NB4 (cell line): Measurements from ENCODE around the gene TTYH1.

Experiments used
- DNase-seq: peaks from one replicate; pipeline ENCODE4 v3.0.0; 2010; ENCODE audit warnings: low read depth
- H3K4me3 ChIP-seq: one replicate; pipeline ENCODE4 v1.5.1; 2011; ENCODE audit warnings: mild to moderate bottlenecking, low read depth, low read length, moderate library complexity
- MYC ChIP-seq: IDR thresholded peaks from 2 replicates; pipeline ENCODE4 v1.6.1; 2011; ENCODE audit warnings: low read depth, low read length
- POLR2A ChIP-seq: IDR thresholded peaks from 2 replicates; pipeline ENCODE4 v1.6.1; 2011; ENCODE audit warnings: mild to moderate bottlenecking; ENCODE audit not compliant: insufficient read length; ENCODE audit errors: extremely low read depth
- TF ChIP-seq, protein P1 (sequence below): IDR thresholded peaks from 2 replicates; pipeline ENCODE4 v1.6.1; 2011; ENCODE audit warnings: low read depth, low read length
- TF ChIP-seq, protein P2 (sequence below): IDR thresholded peaks from one replicate; pipeline ENCODE4 v1.5.1; 2012; ENCODE audit warnings: low read depth, low read length

The TTYH1 gene

DNA sequence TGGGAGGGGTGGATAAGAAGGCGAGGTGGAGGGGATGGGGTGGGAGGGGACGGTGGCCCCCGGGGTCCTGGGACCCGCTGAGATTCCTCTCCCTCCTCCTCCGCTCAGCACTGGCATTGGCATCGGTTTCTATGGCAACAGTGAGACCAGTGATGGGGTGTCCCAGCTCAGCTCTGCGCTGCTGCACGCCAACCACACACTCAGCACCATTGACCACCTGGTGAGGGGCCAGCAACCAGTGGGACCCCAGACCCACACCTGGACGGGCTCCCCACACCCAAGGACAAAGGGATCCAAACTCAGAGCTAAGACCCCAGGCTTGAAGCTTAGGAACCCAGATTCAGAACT is 5.9 kb downstream of the TTYH1 start:
- H3K4me3 ChIP-seq, result no peak overlapping the region
- TF ChIP-seq, protein P1, sequence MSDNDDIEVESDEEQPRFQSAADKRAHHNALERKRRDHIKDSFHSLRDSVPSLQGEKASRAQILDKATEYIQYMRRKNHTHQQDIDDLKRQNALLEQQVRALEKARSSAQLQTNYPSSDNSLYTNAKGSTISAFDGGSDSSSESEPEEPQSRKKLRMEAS, result no peak
- TF ChIP-seq POLR2A, result no peak
- DNase-seq, result no peak

DNA sequence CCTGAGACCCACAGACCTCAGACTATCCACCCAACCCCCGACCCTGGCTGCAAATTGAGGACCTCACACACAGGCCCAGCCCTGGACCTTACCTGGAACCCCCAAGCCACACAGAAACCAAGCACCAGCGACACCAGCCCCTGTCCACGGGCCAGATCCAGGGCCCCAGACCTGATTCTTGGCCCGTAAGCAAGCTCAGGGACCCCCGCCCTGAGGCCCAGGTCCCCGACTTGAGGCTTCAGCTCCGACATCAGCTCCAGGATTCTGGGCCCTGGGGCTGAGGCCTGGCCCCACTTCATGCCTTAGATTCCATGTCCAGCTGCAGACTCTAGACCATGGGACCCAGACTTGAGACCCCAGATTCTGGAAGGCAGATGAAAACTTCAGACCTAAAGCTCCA is 6.3 kb downstream of the TTYH1 start:
- H3K4me3 ChIP-seq, result no peak overlapping the region
- DNase-seq, result no peak
- TF ChIP-seq POLR2A, result no peak
- TF ChIP-seq, protein P1, result no peak
- TF ChIP-seq MYC, result no peak
- TF ChIP-seq, protein P2, sequence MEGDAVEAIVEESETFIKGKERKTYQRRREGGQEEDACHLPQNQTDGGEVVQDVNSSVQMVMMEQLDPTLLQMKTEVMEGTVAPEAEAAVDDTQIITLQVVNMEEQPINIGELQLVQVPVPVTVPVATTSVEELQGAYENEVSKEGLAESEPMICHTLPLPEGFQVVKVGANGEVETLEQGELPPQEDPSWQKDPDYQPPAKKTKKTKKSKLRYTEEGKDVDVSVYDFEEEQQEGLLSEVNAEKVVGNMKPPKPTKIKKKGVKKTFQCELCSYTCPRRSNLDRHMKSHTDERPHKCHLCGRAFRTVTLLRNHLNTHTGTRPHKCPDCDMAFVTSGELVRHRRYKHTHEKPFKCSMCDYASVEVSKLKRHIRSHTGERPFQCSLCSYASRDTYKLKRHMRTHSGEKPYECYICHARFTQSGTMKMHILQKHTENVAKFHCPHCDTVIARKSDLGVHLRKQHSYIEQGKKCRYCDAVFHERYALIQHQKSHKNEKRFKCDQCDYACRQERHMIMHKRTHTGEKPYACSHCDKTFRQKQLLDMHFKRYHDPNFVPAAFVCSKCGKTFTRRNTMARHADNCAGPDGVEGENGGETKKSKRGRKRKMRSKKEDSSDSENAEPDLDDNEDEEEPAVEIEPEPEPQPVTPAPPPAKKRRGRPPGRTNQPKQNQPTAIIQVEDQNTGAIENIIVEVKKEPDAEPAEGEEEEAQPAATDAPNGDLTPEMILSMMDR, result no peak

DNA sequence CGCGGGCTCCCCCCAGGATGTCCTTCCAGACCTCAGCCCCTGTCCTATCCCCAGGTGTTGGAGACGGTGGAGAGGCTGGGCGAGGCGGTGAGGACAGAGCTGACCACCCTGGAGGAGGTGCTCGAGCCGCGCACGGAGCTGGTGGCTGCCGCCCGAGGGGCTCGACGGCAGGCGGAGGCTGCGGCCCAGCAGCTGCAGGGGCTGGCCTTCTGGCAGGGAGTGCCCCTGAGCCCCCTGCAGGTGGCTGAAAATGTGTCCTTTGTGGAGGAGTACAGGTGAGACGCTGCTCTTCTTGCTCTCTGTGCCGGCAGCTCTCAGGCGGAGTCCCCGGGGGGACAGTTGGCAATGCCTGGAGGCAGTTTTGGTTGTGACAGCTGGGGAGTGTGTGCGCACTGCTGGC is 6.9 kb downstream of the TTYH1 start:
- no peak for TF ChIP-seq POLR2A
- TF ChIP-seq, protein P1, result no peak
- TF ChIP-seq, protein P2, result no peak
- no peak for TF ChIP-seq MYC
- no peak for DNase-seq
- H3K4me3 ChIP-seq, result no peak overlapping the region

DNA sequence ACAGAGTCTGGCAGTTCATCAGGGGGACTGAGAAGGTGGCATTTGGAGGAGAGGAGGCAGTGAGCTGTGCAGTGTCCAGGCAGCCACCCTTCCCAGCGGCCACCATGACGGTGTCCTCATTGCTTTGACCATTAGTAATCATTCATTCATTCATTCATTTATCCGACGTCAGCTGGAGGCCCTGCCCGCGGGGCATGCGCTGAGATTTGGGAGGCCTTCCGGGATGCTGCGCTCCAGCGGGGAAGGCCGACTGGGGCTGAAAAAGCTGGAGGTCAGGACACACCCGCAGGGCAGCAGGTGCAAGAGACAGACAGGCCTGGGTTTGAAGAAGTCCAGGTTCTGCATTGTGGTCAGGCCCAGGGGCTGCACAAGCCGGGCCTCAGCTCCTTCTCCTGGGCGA is 8.9 kb downstream of the TTYH1 start:
- H3K4me3 ChIP-seq, result no peak overlapping the region
- no peak for DNase-seq
- TF ChIP-seq POLR2A, result no peak
- no peak for TF ChIP-seq MYC
- TF ChIP-seq, protein P2, result no peak
- TF ChIP-seq, protein P1, result no peak

DNA sequence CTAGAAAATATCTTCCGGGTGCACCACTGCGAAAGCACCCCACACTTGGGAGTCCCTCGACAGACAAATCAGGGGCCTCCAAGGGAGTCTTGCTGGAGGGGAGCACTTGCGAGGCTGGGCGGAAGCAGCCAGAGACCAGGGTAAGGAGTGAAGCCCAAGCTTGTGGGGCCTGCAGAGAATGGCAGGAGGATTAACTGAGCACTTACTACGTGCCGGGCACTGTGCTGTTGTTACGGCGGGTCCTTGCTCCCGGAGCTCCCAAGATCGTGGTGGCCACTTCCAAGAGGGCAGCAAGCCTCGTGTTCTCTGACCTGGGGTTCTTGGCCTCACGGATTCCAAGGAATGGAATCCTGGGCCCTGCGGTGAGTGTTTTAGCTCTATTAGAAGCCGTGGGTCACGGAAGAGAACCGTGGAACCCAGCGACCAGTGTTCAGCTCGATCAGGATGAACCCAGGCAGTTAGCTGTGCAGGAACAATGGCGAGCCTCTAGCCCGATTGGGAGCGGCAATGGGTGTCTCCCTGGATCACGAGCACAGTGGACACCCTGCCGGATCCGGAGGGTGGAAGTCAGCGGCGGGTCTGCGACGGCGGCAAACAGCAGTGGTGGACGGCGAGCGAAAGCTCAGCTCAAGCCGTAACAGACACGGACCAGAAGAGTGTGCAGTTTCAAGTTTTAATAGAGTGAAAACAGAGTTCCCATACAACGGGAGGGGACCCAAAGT is 9.6 kb downstream of the TTYH1 start:
- no peak for DNase-seq
- TF ChIP-seq, protein P1, result no peak
- no peak for TF ChIP-seq POLR2A
- TF ChIP-seq, protein P2, result no peak
- TF ChIP-seq MYC, result no peak
- H3K4me3 ChIP-seq, result no peak overlapping the region

DNA sequence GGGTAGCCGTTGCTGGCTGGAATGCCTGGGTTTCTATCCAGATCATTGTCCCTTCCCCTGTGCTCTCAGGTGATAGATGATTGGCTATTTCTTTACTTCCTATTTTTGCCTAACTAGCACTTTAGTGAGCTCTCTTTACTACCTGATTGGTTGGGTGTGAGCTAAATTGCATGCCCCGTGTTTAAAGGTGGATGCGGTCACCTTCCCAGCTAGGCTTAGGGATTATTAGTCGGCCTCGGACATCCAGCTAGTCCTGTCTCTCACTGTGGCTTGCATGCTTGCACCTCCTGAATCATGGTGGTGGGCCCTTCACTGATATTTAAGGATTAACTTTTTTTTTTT is 10.1 kb downstream of the TTYH1 start:
- TF ChIP-seq, protein P2, result no peak
- TF ChIP-seq POLR2A, result no peak
- TF ChIP-seq, protein P1, result no peak
- TF ChIP-seq MYC, result no peak
- DNase-seq, result no peak
- H3K4me3 ChIP-seq, result no peak overlapping the region
